Naive thymus-derived CD8-positive, alpha-beta T cell (primary cell): ENCODE results near the gene DRAM1. TPM values are rescaled to one million over a fixed set of nuclear protein-coding genes. Genes with fewer than 3 reads are reported as not detected.
"Not testable (repeated sequence)": the region's sequence is repeated elsewhere in the genome, so short reads cannot be mapped to it uniquely, and the experiment has no call there.

ENCODE experiments used
- ATAC-seq, 2 donors: fragments of 150-1000 bp; cut with Tn5 transposase in 1 of 2; sonication (Bioruptor Pico), chemical (Tn5 transposase) in 1 of 2; 1 replicate in 1 of 2; 2 replicates in 1 of 2; pipeline ENCODE4 v1.10.0; 2021; ENCODE audit warnings: mild to moderate bottlenecking in 2 of 2, moderate library complexity in 2 of 2
- POLR2A ChIA-PET: fragments of 350-600 bp; sonication (Branson Sonifier 250); formaldehyde crosslinking; loops from one replicate; lab custom pipeline; 2021; ENCODE audit warnings: antibody characterized with exemption; lab: Charles Lee
- DNase-seq, 10 donors: peaks; one replicate each; pipeline versions ENCODE4 v3.0.0 to v3.0.0-alpha.2; 2020 to 2022
- H3K27ac Mint-ChIP-seq, 10 donors: one replicate each; pipeline ENCODE4 v1.8.0; 2020 to 2022; ENCODE audit warnings: mild to moderate bottlenecking in 10 of 10, mixed read lengths in 10 of 10, moderate library complexity in 4 of 10, inconsistent platforms in 1 of 10
- H3K27me3 Mint-ChIP-seq, 5 donors: one replicate each; pipeline ENCODE4 v1.8.0; 2021 to 2022; ENCODE audit warnings: mixed read lengths in 5 of 5
- H3K36me3 Mint-ChIP-seq, 3 donors: one replicate each; pipeline ENCODE4 v1.8.0; 2020 to 2022; ENCODE audit warnings: mixed read lengths in 3 of 3, mild to moderate bottlenecking in 2 of 3, inconsistent platforms in 1 of 3
- H3K4me1 Mint-ChIP-seq, 4 donors: one replicate each; pipeline ENCODE4 v1.8.0; 2021 to 2022; ENCODE audit warnings: mixed read lengths in 4 of 4
- H3K4me3 Mint-ChIP-seq, 10 donors: one replicate each; pipeline ENCODE4 v1.8.0; 2020 to 2022; ENCODE audit warnings: mild to moderate bottlenecking in 10 of 10, mixed read lengths in 10 of 10, moderate library complexity in 6 of 10, inconsistent platforms in 1 of 10
- H3K9me3 Mint-ChIP-seq, 9 donors: one replicate each; pipeline ENCODE4 v1.8.0; 2020 to 2022; ENCODE audit warnings: mixed read lengths in 9 of 9, mild to moderate bottlenecking in 3 of 9, inconsistent platforms in 1 of 9, moderate library complexity in 1 of 9
- polyA plus RNA-seq, 3 donors: library from polyadenylated mRNA; unstranded; fragments of 300-500 nt; fragmentation: Illumina TruSeq; gene quantifications; one replicate each; pipeline ENCODE4 v1.2.3, GENCODE V29; 2021
- total RNA-seq, 8 experiments: library from RNA in 2 of 8; stranded (reverse) in 2 of 8; gene quantifications; one replicate each; pipeline ENCODE4 v1.2.3 and lab custom pipeline; 2021 to 2026

The DRAM1 gene
- total and polyA plus RNA-seq, 5 experiments from 2014 or later, result 1.2 to 3.3 (median 1.6) TPM

- peaks cover 0 to 5% (median 0%) of the 10 kb centered on the region in 9 donors for H3K9me3 Mint-ChIP-seq
- no peak overlapping the region for H3K27ac Mint-ChIP-seq
- no peak overlapping the region for H3K4me3 Mint-ChIP-seq
- ATAC-seq (no peak), DNase-seq (no peak)
- POLR2A ChIA-PET, result no interaction called here
- H3K36me3 Mint-ChIP-seq, result no peaks in the 10 kb centered on the region
- H3K27me3 Mint-ChIP-seq, result peaks cover 0 to 5% (median 0%) of the 10 kb centered on the region in 5 donors
- H3K4me1 Mint-ChIP-seq, result peaks cover 0 to 2% (median 0%) of the 10 kb centered on the region in 4 donors
Observed at GRCh38 chr12:101866615-101867373, 10.6 kb upstream of the DRAM1 start.

GRCh38 chr12:101867619-101868018, 9.8 kb upstream of the DRAM1 start:
- H3K36me3 Mint-ChIP-seq, POLR2A ChIA-PET: not testable (repeated sequence)

GRCh38 chr12:101870925-101871324, 6.5 kb upstream of the DRAM1 start:
- peaks cover 0 to 1% (median 0%) of the 10 kb centered on the region in 9 donors for H3K9me3 Mint-ChIP-seq
- H3K36me3 Mint-ChIP-seq, result no peaks in the 10 kb centered on the region
- no peak overlapping the region for H3K27ac Mint-ChIP-seq
- H3K4me1 Mint-ChIP-seq, result peaks cover 0 to under 1% (median 0%) of the 10 kb centered on the region in 4 donors
- no peak overlapping the region for H3K4me3 Mint-ChIP-seq
- H3K27me3 Mint-ChIP-seq, result peaks cover 0 to under 1% (median 0%) of the 10 kb centered on the region in 5 donors
- DNase-seq, result no peak
- POLR2A ChIA-PET, result no interaction called here
- ATAC-seq, result no peak

More at GRCh38 chr12:101867619-101868018, 9.8 kb upstream of the DRAM1 start:
- H3K4me3 Mint-ChIP-seq, ATAC-seq, H3K4me1 Mint-ChIP-seq, DNase-seq, H3K27me3 Mint-ChIP-seq, H3K9me3 Mint-ChIP-seq: not testable (repeated sequence)
- H3K27ac Mint-ChIP-seq, result peak overlapping the region in 1 of 10 donors; percentile 67

DNA sequence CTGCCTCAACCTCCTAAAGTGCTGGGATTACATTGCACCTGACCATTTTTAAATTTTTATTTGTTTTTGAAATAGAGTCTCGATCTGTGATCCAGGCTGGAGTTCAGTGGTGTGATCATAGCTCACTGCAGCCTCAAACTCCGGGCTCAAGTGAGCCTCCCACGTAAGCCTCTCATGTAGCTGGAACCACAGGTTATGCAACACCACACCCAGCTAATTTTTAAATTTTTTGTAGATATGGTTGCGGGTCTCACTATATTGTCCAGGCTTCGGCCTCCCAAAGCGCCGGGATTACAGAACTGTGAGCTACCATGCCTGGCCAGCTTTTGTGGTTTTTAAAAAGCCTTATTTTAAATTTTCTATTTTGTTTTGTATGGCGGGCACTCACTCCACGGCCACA, 2.2 kb upstream of the DRAM1 start:
- H3K4me1 Mint-ChIP-seq, result peaks cover 9 to 16% (median 12%) of the 10 kb centered on the region in 4 donors
- H3K4me3 Mint-ChIP-seq, result peak overlapping the region in 5 of 10 donors; percentile 26 to 66 (median 50)
- no peaks in the 10 kb centered on the region for H3K9me3 Mint-ChIP-seq
- H3K27me3 Mint-ChIP-seq, result no peaks in the 10 kb centered on the region
- no peak for ATAC-seq
- no peak for DNase-seq
- POLR2A ChIA-PET, result interaction anchor here (0.5 to 0.6 kb wide), 2 partner anchors 1466 to 1630 kb away, joined by 3 read pairs; no protein-coding TSS in a partner anchor
- no peaks in the 10 kb centered on the region for H3K36me3 Mint-ChIP-seq
- H3K27ac Mint-ChIP-seq, result peak overlapping the region in 4 of 10 donors; percentile 26 to 33 (median 30)

- POLR2A ChIA-PET, result no interaction called here
- Mint-ChIP-seq H3K36me3 (no peaks in the 10 kb centered on the region), H3K27me3 (no peaks in the 10 kb centered on the region), H3K4me1 (peaks cover 11 to 17% (median 15%) of the 10 kb centered on the region in 4 donors), H3K9me3 (no peaks in the 10 kb centered on the region), H3K27ac (peak overlapping the region; percentile 51 to 90 (median 88)), H3K4me3 (peak overlapping the region; percentile 69 to 97 (median 86))
- ATAC-seq (no peak), DNase-seq (no peak)
Observed at GRCh38 chr12:101876322-101876860, 989 bp upstream of the DRAM1 start.

DNA sequence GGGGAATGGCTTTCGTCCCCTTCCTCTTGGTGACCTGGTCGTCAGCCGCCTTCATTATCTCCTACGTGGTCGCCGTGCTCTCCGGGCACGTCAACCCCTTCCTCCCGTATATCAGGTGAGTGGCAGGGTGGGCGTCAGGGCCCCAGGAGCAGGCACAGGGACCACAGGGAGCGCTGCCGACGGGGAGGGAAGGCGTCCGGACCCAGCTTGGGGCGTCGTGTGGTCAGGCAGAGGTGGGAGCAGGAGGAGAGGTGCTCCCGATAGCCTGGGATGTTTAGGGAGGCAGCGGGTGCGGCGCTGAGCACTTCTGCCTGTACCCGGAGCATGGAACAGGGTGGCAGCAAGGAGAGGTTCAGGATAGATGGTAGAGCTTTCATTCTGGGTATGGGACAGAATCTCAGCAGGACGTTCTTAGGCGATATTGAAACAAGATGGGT, 444 bp downstream of the DRAM1 start:
- ATAC-seq, result peak; percentile 9 to 20
- H3K9me3 Mint-ChIP-seq, result no peaks in the 10 kb centered on the region
- no peaks in the 10 kb centered on the region for H3K36me3 Mint-ChIP-seq
- H3K27ac Mint-ChIP-seq, result peak overlapping the region; percentile 53 to 95 (median 90)
- peaks cover 14 to 19% (median 17%) of the 10 kb centered on the region in 4 donors for H3K4me1 Mint-ChIP-seq
- DNase-seq, result peak in 1 of 10 donors; percentile 4
- H3K4me3 Mint-ChIP-seq, result peak overlapping the region; percentile 82 to 97 (median 87)
- no peaks in the 10 kb centered on the region for H3K27me3 Mint-ChIP-seq
- POLR2A ChIA-PET, result interaction anchor here (1.1 to 1.9 kb wide), 2 partner anchors 47 to 54 kb away, joined by 5 to 9 read pairs; partner anchors contain the start of gene GNPTAB

DNA sequence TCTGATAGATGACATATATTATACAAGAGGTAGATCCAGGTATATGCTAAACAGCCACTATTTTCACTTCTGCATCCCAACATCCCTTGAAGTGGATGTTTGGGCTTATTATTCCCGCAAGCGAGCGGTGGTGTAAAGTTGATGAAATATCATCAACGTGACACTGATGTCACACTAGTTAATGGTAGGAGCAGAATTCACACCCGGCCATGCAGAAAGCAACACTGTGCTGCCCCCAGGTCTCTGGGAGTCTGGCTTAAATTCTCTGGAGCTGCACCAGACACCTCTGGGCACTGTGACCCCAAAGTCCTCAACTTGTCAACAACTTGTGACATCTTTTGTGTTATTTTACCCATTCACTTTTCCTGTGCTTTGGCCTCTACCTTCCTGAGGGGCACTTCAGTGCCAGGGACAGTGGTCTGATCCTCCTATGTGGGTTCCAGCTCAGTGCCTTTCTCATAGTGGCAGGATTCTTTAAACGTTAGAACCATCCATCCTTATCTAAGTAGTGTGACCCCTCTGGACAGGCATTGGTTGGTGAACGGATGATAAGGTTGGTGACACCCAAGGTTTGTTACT, 952 bp downstream of the DRAM1 start:
- peak overlapping the region; percentile 53 to 95 (median 90) for H3K27ac Mint-ChIP-seq
- H3K36me3 Mint-ChIP-seq, result no peaks in the 10 kb centered on the region
- DNase-seq (peak in 2 of 10 donors; percentile 2 to 8), ATAC-seq (no peak)
- no peaks in the 10 kb centered on the region for H3K27me3 Mint-ChIP-seq
- POLR2A ChIA-PET, result interaction anchor here (1.9 kb wide), 1 partner anchor 48 kb away, joined by 9 read pairs; the partner anchor contains the start of gene GNPTAB
- H3K9me3 Mint-ChIP-seq, result no peaks in the 10 kb centered on the region
- H3K4me3 Mint-ChIP-seq, result peak overlapping the region; percentile 82 to 97 (median 87)
- peaks cover 14 to 19% (median 17%) of the 10 kb centered on the region in 4 donors for H3K4me1 Mint-ChIP-seq

GRCh38 chr12:101880769-101881168, 3.4 kb downstream of the DRAM1 start:
- Mint-ChIP-seq H3K27ac (no peak overlapping the region), H3K27me3 (no peaks in the 10 kb centered on the region), H3K4me1 (peaks cover 16 to 22% (median 19%) of the 10 kb centered on the region in 4 donors), H3K36me3 (no peaks in the 10 kb centered on the region), H3K9me3 (no peaks in the 10 kb centered on the region), H3K4me3 (no peak overlapping the region)
- POLR2A ChIA-PET, result no interaction called here
- DNase-seq (no peak), ATAC-seq (no peak)

GRCh38 chr12:101881228-101881627, 3.8 kb downstream of the DRAM1 start:
- POLR2A ChIA-PET, result no interaction called here
- H3K27ac Mint-ChIP-seq, result peak overlapping the region in 2 of 10 donors; percentile 9 to 58
- no peak overlapping the region for H3K4me3 Mint-ChIP-seq
- peaks cover 16 to 20% (median 19%) of the 10 kb centered on the region in 4 donors for H3K4me1 Mint-ChIP-seq
- no peaks in the 10 kb centered on the region for H3K9me3 Mint-ChIP-seq
- DNase-seq (no peak), ATAC-seq (no peak)
- H3K27me3 Mint-ChIP-seq, result no peaks in the 10 kb centered on the region
- no peaks in the 10 kb centered on the region for H3K36me3 Mint-ChIP-seq

GRCh38 chr12:101884174-101884573, 6.8 kb downstream of the DRAM1 start:
- H3K27ac Mint-ChIP-seq, result peak overlapping the region in 1 of 10 donors; percentile 51
- DNase-seq (no peak), ATAC-seq (no peak)
- H3K27me3 Mint-ChIP-seq, result no peaks in the 10 kb centered on the region
- no peak overlapping the region for H3K4me3 Mint-ChIP-seq
- no peaks in the 10 kb centered on the region for H3K36me3 Mint-ChIP-seq
- no peaks in the 10 kb centered on the region for H3K9me3 Mint-ChIP-seq
- H3K4me1 Mint-ChIP-seq, result peaks cover 6 to 9% (median 7%) of the 10 kb centered on the region in 4 donors
- POLR2A ChIA-PET, result interaction anchor here (0.6 kb wide), 1 partner anchor 10 kb away, joined by 4 read pairs; no protein-coding TSS in a partner anchor

DNA sequence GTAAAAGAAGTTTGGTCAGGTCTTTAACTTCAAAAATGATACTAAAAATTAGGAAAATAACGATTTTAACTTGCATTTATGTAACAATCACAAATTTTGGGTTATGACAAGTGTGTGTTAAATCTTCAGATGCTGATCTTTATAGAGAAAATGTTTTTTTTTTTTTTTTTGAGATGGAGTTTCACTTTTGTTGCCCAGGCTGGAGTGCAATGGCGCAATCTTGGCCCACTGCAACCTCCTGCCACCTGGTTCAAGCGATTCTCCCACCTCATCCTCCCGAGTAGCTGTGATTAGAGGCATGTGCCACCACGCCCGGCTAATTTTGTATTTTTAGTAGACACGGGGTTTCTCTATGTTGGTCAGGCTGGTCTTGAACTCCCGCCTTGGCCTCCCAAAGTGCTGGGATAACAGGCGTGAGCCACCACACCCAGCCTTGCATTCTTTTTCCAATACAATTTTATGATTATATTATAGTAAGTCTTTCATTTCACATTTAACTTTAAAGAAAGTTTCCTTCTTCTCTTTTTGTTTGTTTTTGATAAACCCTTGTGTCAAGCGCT, 7.5 kb downstream of the DRAM1 start:
- H3K27ac Mint-ChIP-seq, result peak overlapping the region in 1 of 10 donors; percentile 51
- ATAC-seq, DNase-seq, H3K4me3 Mint-ChIP-seq, H3K4me1 Mint-ChIP-seq, H3K27me3 Mint-ChIP-seq, H3K9me3 Mint-ChIP-seq, H3K36me3 Mint-ChIP-seq: not testable (repeated sequence)
- POLR2A ChIA-PET, result interaction anchor here (0.6 kb wide), 1 partner anchor 9 kb away, joined by 4 read pairs; no protein-coding TSS in a partner anchor

DNA sequence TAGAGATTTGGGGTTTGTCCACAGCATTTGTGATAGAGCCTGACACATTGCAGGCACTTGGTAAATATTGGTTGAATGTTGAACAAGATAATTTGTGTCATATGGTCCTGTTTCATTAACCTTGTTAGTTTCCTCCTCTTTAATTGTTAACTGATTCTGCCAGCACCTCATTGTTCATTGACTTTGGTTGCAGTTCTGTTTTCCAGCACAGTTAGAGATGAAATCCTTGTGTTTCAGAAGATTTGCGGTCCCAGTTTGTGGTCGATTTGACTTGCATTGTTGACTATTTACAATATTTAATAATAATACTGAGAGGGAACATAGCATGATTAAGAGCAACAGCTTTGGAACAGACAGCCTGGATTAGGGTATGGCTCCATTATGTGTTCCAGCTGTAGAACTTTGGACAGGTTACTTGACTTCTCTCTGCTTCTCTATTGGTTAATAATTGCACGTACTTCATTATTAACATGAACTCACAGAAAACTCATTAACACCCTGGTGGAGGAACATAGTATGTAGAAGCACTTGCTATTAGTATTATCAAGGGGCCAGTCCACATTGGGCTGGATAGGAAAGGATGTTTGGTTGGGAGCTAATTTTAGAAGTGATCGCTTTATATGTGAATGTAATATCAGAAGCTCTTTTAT, 8.7 kb downstream of the DRAM1 start:
- H3K4me3 Mint-ChIP-seq, result no peak overlapping the region
- peaks cover 5 to 9% (median 6%) of the 10 kb centered on the region in 4 donors for H3K4me1 Mint-ChIP-seq
- H3K27me3 Mint-ChIP-seq, result no peaks in the 10 kb centered on the region
- H3K36me3 Mint-ChIP-seq, result no peaks in the 10 kb centered on the region
- peak overlapping the region in 1 of 10 donors; percentile 12 for H3K27ac Mint-ChIP-seq
- POLR2A ChIA-PET, result no interaction called here
- DNase-seq (no peak), ATAC-seq (no peak)
- no peaks in the 10 kb centered on the region for H3K9me3 Mint-ChIP-seq
